ENCODE measurements around the gene SORCS1. TPM values are rescaled to one million over a fixed set of nuclear protein-coding genes. Genes with fewer than 3 reads are reported as not detected.

SORCS1 gene
- polyA plus RNA-seq, 1 donor, result 6.5 TPM

DNA sequence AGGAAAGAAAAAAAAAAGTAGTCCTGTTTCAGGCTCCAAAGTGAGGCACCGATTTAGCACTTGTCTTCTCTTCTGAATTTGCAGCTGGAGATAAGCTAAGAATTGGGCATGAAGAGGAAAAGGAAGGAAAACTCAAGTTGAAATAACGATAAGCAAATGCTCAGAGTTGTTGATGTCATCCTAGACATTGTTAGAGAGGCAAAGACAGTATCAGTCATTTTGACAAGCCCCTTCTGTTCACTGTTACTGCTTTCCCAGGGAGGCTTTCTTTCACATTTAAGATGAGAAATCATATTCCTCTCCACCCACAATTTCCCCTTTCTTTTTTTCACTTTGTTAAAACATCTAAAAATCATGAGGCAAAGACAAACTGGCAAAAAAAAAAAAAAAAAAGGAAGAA lies 41.8 kb downstream of the SORCS1 start:
- Histone ChIP-seq H3K4me1 (ENCODE audit: control insufficient read depth, insufficient read depth, low read length) (no peaks in the 10 kb centered on the region), H3K36me3 (ENCODE audit: control insufficient read depth, insufficient read depth, low read length) (no peaks in the 10 kb centered on the region), H3K4me3 (ENCODE audit: low read length) (no peak overlapping the region), H3K9me3 (ENCODE audit: control insufficient read depth, low read depth, low read length) (no peaks in the 10 kb centered on the region), H3K27me3 (ENCODE audit: control insufficient read depth, insufficient read depth, low read length) (no peaks in the 10 kb centered on the region), H3K27ac (ENCODE audit: low read length) (no peak overlapping the region)
- DNase-seq, result no peak
- no CpG with 5 or more reads among the region's 2 CpGs for WGBS (ENCODE audit: insufficient coverage, low lambda C conversion rate)

DNA sequence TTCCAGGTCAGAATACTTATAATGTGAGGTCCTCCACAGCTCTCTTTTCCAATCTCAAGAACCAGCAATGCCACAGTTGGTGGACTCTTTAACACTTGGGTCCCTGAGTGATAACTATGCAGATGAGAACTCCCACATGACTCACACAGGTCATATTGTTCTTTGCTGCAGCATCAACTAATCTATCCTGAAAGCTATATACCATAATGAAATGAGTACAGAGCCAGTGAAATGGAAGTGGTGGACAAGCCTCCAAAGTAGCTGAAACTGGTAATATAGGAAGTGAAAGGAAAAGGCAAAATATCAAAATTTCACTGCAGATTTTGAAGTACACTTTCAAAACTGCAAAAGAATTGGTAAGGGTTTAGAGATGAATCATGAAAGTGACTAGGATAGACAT lies 45.6 kb downstream of the SORCS1 start:
- Histone ChIP-seq H3K4me3 (ENCODE audit: low read length) (no peak overlapping the region), H3K4me1 (ENCODE audit: control insufficient read depth, insufficient read depth, low read length) (no peaks in the 10 kb centered on the region), H3K27ac (ENCODE audit: low read length) (no peak overlapping the region), H3K27me3 (ENCODE audit: control insufficient read depth, insufficient read depth, low read length) (no peaks in the 10 kb centered on the region), H3K9me3 (ENCODE audit: control insufficient read depth, low read depth, low read length) (no peaks in the 10 kb centered on the region), H3K36me3 (ENCODE audit: control insufficient read depth, insufficient read depth, low read length) (no peaks in the 10 kb centered on the region)
- no peak for DNase-seq

DNA sequence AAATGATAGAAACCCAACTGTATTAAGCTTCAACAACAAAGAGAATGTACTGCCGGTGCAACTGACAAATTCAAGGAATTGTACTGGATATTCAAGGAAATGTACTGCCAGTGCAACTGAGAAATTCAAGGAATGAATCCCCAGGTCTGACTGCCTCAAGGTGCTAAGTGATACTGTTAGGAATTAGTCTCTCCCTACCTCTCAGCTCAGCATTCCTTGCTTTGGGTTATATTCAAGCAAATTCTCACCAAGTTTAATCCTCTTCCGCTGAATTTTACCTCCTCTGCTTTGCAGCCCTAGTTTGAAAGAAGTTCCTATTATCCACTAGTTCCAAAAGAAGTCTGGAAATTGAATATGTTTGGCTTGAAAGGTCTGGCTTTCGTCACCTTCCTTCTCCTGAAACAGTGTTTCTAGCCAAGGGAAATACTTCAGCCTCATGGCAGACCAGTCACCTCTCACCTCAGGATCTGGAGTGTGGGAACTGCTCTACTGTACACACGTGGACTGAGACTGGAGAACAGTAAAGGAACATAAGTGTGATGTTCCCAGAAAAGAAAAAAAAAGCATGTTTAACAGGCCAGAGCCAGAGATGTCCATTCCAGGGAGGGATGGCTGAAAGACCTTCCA lies 60.4 kb downstream of the SORCS1 start:
- Histone ChIP-seq H3K4me1 (ENCODE audit: control insufficient read depth, insufficient read depth, low read length) (no peaks in the 10 kb centered on the region), H3K36me3 (ENCODE audit: control insufficient read depth, insufficient read depth, low read length) (no peaks in the 10 kb centered on the region), H3K27ac (ENCODE audit: low read length) (no peak overlapping the region), H3K27me3 (ENCODE audit: control insufficient read depth, insufficient read depth, low read length) (no peaks in the 10 kb centered on the region), H3K4me3 (ENCODE audit: low read length) (no peak overlapping the region), H3K9me3 (ENCODE audit: control insufficient read depth, low read depth, low read length) (peaks cover under 1% of the 10 kb centered on the region)
- DNase-seq, result no peak
- 60% methylated on average over 1 of the region's 4 CpGs for WGBS (ENCODE audit: insufficient coverage, low lambda C conversion rate)

DNA sequence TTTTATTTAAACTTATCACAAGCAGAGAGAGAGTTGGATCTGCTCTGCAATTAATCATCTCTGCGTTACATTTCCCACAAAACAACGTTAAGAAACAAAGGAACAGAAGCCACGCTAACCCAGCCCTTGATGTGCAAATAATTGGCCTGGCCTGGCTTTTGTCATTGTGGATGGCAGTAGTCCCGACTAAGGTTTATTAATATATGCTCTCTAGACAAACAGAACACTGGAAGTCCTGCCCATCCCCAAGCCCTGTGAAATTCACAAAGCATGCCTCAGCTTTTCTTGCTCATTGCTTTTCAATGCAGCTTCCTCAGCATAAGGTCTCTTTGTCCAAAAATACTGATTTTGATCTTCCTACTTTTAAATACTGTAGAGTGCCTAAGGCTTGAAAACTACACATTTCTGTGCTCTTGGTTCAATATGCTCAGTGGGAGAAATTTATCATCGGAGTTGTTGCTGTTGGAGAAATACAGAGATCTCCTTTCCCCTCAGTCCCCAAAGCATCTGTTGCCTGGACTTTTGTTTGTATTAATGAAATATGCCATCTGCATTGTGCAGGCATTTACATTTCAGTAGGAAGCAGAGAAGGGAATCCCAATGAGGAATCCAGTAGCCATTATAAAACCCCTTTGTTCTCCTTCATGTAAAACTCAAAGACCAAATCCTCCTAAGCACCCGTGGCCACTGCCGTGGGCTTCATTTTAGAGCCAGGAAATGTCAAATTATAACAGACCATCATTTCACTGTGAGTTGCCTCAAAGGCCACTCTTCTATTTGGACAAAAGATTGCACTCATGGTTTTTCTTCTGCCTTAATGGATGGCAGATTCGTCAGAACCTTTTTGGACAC lies 61.1 kb downstream of the SORCS1 start:
- no peaks in the 10 kb centered on the region for H3K4me1 ChIP-seq (ENCODE audit: control insufficient read depth, insufficient read depth, low read length)
- H3K27me3 ChIP-seq (ENCODE audit: control insufficient read depth, insufficient read depth, low read length), result no peaks in the 10 kb centered on the region
- WGBS (ENCODE audit: insufficient coverage, low lambda C conversion rate), result no CpG with 5 or more reads among the region's 8 CpGs
- DNase-seq, result peak in 1 of 2 donors; percentile 7
- no peak overlapping the region for H3K4me3 ChIP-seq (ENCODE audit: low read length)
- no peak overlapping the region for H3K27ac ChIP-seq (ENCODE audit: low read length)
- H3K9me3 ChIP-seq (ENCODE audit: control insufficient read depth, low read depth, low read length), result no peaks in the 10 kb centered on the region
- H3K36me3 ChIP-seq (ENCODE audit: control insufficient read depth, insufficient read depth, low read length), result no peaks in the 10 kb centered on the region

DNA sequence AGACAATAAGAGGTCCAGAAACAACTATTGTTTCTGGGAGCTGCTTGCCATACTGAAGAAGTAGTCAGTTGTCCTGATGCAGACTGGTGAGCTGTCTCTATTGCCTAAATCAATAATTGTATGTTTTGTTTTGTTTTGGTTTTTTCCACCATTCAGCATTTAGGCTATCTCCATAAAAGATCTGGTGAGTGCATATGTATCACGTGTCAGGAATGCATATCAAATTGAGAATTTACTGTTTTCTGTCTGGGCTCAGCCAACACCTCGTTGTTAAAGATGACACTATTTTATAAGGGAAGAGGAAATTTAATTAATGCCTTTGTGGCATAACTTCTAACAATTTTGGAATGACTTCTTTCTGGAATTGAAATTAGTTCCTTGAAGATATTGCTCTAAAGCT lies 66.2 kb downstream of the SORCS1 start:
- H3K4me1 ChIP-seq (ENCODE audit: control insufficient read depth, insufficient read depth, low read length), result no peaks in the 10 kb centered on the region
- WGBS (ENCODE audit: insufficient coverage, low lambda C conversion rate), result no CpG with 5 or more reads among the region's 2 CpGs
- no peaks in the 10 kb centered on the region for H3K36me3 ChIP-seq (ENCODE audit: control insufficient read depth, insufficient read depth, low read length)
- H3K27ac ChIP-seq (ENCODE audit: low read length), result no peak overlapping the region
- no peaks in the 10 kb centered on the region for H3K9me3 ChIP-seq (ENCODE audit: control insufficient read depth, low read depth, low read length)
- H3K4me3 ChIP-seq (ENCODE audit: low read length), result no peak overlapping the region
- no peaks in the 10 kb centered on the region for H3K27me3 ChIP-seq (ENCODE audit: control insufficient read depth, insufficient read depth, low read length)
- DNase-seq, result no peak

DNA sequence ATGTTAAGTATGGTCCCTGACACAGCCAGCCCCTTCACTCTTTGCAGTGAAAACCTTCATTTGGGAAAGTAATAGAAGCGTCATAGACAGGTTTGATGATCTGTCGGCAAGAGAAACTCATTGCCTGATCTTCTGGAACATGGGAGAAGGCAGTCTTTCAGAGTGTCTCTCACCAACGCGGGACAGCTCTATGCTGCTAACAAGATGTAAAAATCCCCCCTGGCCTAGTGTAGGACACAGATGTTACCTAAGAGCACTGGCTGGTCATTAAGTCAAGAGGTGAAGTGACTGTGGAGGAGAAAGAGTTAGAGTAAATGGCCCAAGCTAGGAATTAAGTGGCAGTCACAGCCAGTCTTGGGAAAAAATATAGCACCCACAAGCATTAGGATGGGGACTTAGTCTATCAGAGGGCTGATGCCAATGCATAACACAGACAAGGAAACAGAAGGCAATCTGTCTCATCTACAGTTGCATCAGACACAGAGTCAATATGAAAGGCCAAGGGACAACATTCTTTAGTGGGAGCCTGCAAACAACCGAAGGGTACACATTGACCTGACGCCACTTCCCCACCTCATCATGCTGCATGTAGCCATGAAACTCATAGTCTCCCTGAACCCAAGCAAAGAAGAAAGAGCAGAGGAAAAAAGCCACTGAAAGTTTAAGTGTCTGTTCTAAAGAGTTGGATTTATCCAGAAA lies 69.5 kb downstream of the SORCS1 start:
- Histone ChIP-seq H3K9me3 (ENCODE audit: control insufficient read depth, low read depth, low read length) (no peaks in the 10 kb centered on the region), H3K4me3 (ENCODE audit: low read length) (no peak overlapping the region), H3K36me3 (ENCODE audit: control insufficient read depth, insufficient read depth, low read length) (no peaks in the 10 kb centered on the region), H3K27ac (ENCODE audit: low read length) (no peak overlapping the region), H3K4me1 (ENCODE audit: control insufficient read depth, insufficient read depth, low read length) (no peaks in the 10 kb centered on the region), H3K27me3 (ENCODE audit: control insufficient read depth, insufficient read depth, low read length) (no peaks in the 10 kb centered on the region)
- 80% methylated on average over 1 of the region's 6 CpGs for WGBS (ENCODE audit: insufficient coverage, low lambda C conversion rate)
- no peak for DNase-seq

DNA sequence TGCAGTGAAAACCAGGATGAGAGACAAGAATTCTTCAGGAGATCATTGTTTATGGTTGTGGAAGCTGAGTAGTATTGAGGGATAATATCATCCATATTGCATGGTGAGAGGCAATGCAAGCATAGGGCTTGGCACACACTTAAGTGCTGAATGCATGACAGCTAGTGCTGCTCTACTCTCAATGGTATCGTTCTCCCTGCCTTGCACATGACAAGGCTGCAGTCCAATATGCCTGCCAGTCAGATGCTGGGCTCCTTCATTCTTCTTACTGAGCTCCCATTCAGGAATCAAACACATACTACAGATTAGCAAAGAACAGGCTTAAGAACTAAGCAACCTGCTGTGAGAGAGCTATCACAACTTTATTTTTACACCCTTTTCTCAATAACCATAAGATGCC lies 72.2 kb downstream of the SORCS1 start:
- no peaks in the 10 kb centered on the region for H3K4me1 ChIP-seq (ENCODE audit: control insufficient read depth, insufficient read depth, low read length)
- H3K36me3 ChIP-seq (ENCODE audit: control insufficient read depth, insufficient read depth, low read length), result no peaks in the 10 kb centered on the region
- H3K4me3 ChIP-seq (ENCODE audit: low read length), result no peak overlapping the region
- DNase-seq, result no peak
- no peaks in the 10 kb centered on the region for H3K27me3 ChIP-seq (ENCODE audit: control insufficient read depth, insufficient read depth, low read length)
- no peak overlapping the region for H3K27ac ChIP-seq (ENCODE audit: low read length)
- no peaks in the 10 kb centered on the region for H3K9me3 ChIP-seq (ENCODE audit: control insufficient read depth, low read depth, low read length)
- no CpG with 5 or more reads among the region's 1 CpG for WGBS (ENCODE audit: insufficient coverage, low lambda C conversion rate)

DNA sequence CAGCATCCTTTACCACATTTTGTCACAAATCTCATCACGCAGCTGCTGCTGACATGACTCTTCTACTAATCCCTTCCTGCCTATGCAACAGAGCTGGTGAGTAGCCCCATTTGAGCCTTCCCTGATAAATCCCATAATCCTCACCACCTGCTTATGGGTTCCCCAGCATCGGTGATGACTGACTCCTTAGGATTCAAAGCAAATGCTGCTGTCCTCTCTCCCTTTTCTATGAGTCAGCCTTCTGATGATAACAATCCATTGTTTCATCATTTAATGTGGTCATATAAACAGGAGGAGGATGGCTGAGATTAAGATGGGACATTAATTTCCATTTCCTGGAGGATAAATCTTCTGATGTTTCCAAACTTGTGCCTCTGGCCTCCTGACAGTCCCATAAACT lies 73.4 kb downstream of the SORCS1 start:
- Histone ChIP-seq H3K36me3 (ENCODE audit: control insufficient read depth, insufficient read depth, low read length) (no peaks in the 10 kb centered on the region), H3K27me3 (ENCODE audit: control insufficient read depth, insufficient read depth, low read length) (no peaks in the 10 kb centered on the region), H3K4me1 (ENCODE audit: control insufficient read depth, insufficient read depth, low read length) (no peaks in the 10 kb centered on the region), H3K27ac (ENCODE audit: low read length) (no peak overlapping the region), H3K4me3 (ENCODE audit: low read length) (no peak overlapping the region), H3K9me3 (ENCODE audit: control insufficient read depth, low read depth, low read length) (no peaks in the 10 kb centered on the region)
- DNase-seq, result no peak
- no CpG with 5 or more reads among the region's 2 CpGs for WGBS (ENCODE audit: insufficient coverage, low lambda C conversion rate)

DNA sequence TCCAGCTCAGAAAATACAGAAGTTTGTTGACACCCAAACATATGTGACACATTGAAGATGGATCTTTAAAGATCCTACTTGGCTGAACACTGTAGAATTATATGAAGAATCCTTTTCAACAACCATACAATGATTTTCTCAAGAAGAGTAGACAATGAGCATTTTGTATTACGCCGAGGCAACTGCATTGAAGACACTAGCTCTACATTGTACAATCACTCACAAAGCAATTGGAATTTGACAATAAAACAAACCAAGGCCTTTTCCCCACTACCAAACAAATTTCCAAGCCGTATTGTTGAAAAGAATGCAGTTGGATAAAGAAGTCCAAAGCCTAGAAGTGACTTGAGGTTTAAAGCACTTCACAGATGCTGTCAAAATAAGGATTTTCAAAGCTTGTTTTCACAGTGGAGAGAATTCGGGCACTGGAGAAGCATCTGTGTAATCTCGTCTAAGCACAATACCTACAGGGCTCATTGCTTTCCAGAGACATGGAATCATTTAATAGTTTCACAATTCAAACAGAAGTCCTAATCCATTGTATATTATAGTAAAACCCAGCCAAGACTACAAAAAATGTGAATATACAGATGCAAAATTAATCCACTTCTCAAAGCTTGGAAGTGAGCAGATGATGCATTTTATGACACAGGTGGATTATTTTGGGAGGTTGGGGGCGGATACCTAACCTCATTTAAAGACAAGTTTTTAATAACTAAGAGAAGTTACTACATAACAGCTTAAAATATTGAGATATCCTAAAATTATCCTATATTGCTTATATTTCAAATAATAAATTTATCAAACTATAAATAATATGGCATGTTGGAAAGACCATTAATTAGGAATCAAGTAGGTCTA lies 78.6 kb downstream of the SORCS1 start:
- Histone ChIP-seq H3K4me1 (ENCODE audit: control insufficient read depth, insufficient read depth, low read length) (no peaks in the 10 kb centered on the region), H3K27me3 (ENCODE audit: control insufficient read depth, insufficient read depth, low read length) (no peaks in the 10 kb centered on the region), H3K36me3 (ENCODE audit: control insufficient read depth, insufficient read depth, low read length) (no peaks in the 10 kb centered on the region), H3K27ac (ENCODE audit: low read length) (no peak overlapping the region), H3K9me3 (ENCODE audit: control insufficient read depth, low read depth, low read length) (no peaks in the 10 kb centered on the region), H3K4me3 (ENCODE audit: low read length) (no peak overlapping the region)
- no peak for DNase-seq
- WGBS (ENCODE audit: insufficient coverage, low lambda C conversion rate), result 80% methylated on average over 2 of the region's 6 CpGs

DNA sequence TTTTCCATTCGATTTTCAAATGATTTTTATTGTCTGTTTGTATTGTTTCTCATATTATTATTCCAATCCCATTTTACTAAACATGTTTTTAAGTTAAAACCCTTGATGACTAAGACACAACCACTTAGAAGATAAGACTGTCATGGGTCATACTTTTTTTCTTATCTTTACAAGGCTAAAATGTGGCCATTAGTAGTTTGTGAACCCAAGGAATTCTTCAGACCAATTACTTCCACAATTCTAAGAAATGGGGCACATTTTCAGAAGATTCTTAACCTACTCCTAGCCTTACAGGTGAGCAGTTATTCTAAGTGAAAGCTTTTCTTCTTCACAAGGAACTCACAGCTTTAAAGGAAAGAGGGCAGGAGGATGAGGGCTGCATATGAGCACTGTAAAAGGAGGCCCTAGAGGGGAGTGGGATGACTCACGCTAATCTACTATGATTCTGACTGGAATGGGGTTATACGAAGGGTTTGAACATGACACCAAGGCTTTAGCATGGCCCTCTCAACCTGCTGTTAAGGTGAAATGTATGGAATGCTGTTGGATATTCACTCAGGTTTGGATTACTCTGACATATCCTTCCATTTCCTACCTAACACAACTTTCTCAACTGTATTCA lies 81.0 kb downstream of the SORCS1 start:
- 75% methylated on average over 1 of the region's 3 CpGs for WGBS (ENCODE audit: insufficient coverage, low lambda C conversion rate)
- Histone ChIP-seq H3K36me3 (ENCODE audit: control insufficient read depth, insufficient read depth, low read length) (no peaks in the 10 kb centered on the region), H3K27me3 (ENCODE audit: control insufficient read depth, insufficient read depth, low read length) (no peaks in the 10 kb centered on the region), H3K4me3 (ENCODE audit: low read length) (no peak overlapping the region), H3K4me1 (ENCODE audit: control insufficient read depth, insufficient read depth, low read length) (no peaks in the 10 kb centered on the region), H3K9me3 (ENCODE audit: control insufficient read depth, low read depth, low read length) (no peaks in the 10 kb centered on the region), H3K27ac (ENCODE audit: low read length) (no peak overlapping the region)
- DNase-seq, result peak in 1 of 2 donors; percentile 4
